H9 (cell line): ENCODE results near the gene B4GALNT2. TPM values are rescaled to one million over a fixed set of nuclear protein-coding genes. Genes with fewer than 3 reads are reported as not detected.

Experiments
- DNase-seq: peaks from one replicate; pipeline ENCODE4 v3.0.0-alpha.2; 2017
- H2AFZ ChIP-seq: one replicate; pipeline ENCODE4 v1.6.1; 2013; ENCODE audit warnings: mild to moderate bottlenecking, low read length, control low read depth, moderate library complexity
- H2AK5ac ChIP-seq: 2 replicates; pipeline ENCODE4 v1.6.1; 2013; ENCODE audit warnings: low read length, control low read depth, mixed read lengths; ENCODE audit not compliant: insufficient read length
- H2BK120ac ChIP-seq: one replicate; pipeline ENCODE4 v1.6.1; 2013; ENCODE audit warnings: low read depth, mild to moderate bottlenecking, low read length, control low read depth, inconsistent platforms; ENCODE audit not compliant: poor library complexity, severe bottlenecking
- H2BK12ac ChIP-seq: 2 replicates; pipeline ENCODE4 v1.6.1; 2013; ENCODE audit warnings: low read length, control low read depth, mixed read lengths, low read depth; ENCODE audit not compliant: insufficient read length
- H2BK15ac ChIP-seq: 2 replicates; pipeline ENCODE4 v1.6.1; 2013; ENCODE audit warnings: low read depth, low read length, control low read depth
- H2BK20ac ChIP-seq: one replicate; pipeline ENCODE4 v1.6.1; 2013; ENCODE audit warnings: low read depth, mild to moderate bottlenecking, low read length, control low read depth, inconsistent platforms; ENCODE audit not compliant: poor library complexity, severe bottlenecking
- H2BK5ac ChIP-seq: 2 replicates; pipeline ENCODE4 v1.6.1; 2013; ENCODE audit warnings: low read length, control low read depth, mixed read lengths; ENCODE audit not compliant: insufficient read length
- H3K14ac ChIP-seq: 2 replicates; pipeline ENCODE4 v1.6.1; 2013; ENCODE audit warnings: low read length, control low read depth; ENCODE audit not compliant: insufficient read depth
- H3K18ac ChIP-seq: 2 replicates; pipeline ENCODE4 v1.6.1; 2013; ENCODE audit warnings: low read depth, mild to moderate bottlenecking, mixed read lengths, low read length, control low read depth; ENCODE audit not compliant: insufficient read length
- H3K23ac ChIP-seq: 2 replicates; pipeline ENCODE4 v1.6.1; 2013; ENCODE audit warnings: low read length, control low read depth, mixed read lengths, low read depth; ENCODE audit not compliant: insufficient read length
- H3K23me2 ChIP-seq: 2 replicates; pipeline ENCODE4 v1.6.1; 2013; ENCODE audit warnings: low read depth, mild to moderate bottlenecking, mixed read lengths, low read length, control low read depth; ENCODE audit not compliant: insufficient read length, poor library complexity, severe bottlenecking
- H3K27ac ChIP-seq: 2 replicates; pipeline ENCODE4 v1.5.1; 2013; ENCODE audit warnings: low read length, control low read depth, mixed read lengths, low read depth; ENCODE audit not compliant: insufficient read length
- H3K27me3 ChIP-seq: 2 replicates; pipeline ENCODE4 v1.6.1; 2013; ENCODE audit warnings: low read length, control low read depth, inconsistent platforms; ENCODE audit not compliant: insufficient read depth
- H3K4ac ChIP-seq: 2 replicates; pipeline ENCODE4 v1.6.1; 2013; ENCODE audit warnings: low read depth, mild to moderate bottlenecking, control low read depth, inconsistent platforms, low read length, moderate library complexity
- H3K4me1 ChIP-seq: 2 replicates; pipeline ENCODE4 v1.6.1; 2013; ENCODE audit warnings: low read length, control low read depth, inconsistent platforms; ENCODE audit not compliant: insufficient read depth
- H3K4me2 ChIP-seq: 2 replicates; pipeline ENCODE4 v1.6.1; 2013; ENCODE audit warnings: low read length, control low read depth, mixed read lengths; ENCODE audit not compliant: insufficient read length, insufficient read depth
- H3K56ac ChIP-seq: 2 replicates; pipeline ENCODE4 v1.6.1; 2013; ENCODE audit warnings: low read depth, mild to moderate bottlenecking, mixed read lengths, low read length, control low read depth; ENCODE audit not compliant: insufficient read length
- H3K79me1 ChIP-seq: 2 replicates; pipeline ENCODE4 v1.6.1; 2013; ENCODE audit warnings: low read depth, mild to moderate bottlenecking, moderate library complexity, low read length, control low read depth, inconsistent platforms; ENCODE audit not compliant: insufficient read depth, poor library complexity, severe bottlenecking
- H3K79me2 ChIP-seq: 2 replicates; pipeline ENCODE4 v1.6.1; 2013; ENCODE audit warnings: low read length, control low read depth, inconsistent platforms; ENCODE audit not compliant: insufficient read depth
- H3K9ac ChIP-seq: 2 replicates; pipeline ENCODE4 v1.6.1; 2013; ENCODE audit warnings: low read length, control low read depth, mixed read lengths; ENCODE audit not compliant: insufficient read length; ENCODE audit errors: extremely low read depth
- H3K9me3 ChIP-seq: one replicate; pipeline ENCODE4 v1.6.1; 2013; ENCODE audit warnings: low read depth, low read length, inconsistent platforms; ENCODE audit not compliant: control insufficient read depth
- H3T11ph ChIP-seq: one replicate; pipeline ENCODE4 v1.6.1; 2013; ENCODE audit warnings: mild to moderate bottlenecking, low read length, control low read depth, inconsistent platforms
- H4K20me1 ChIP-seq: one replicate; pipeline ENCODE4 v1.6.1; 2013; ENCODE audit not compliant: control insufficient read depth, insufficient read length, insufficient read depth
- H4K5ac ChIP-seq: 2 replicates; pipeline ENCODE4 v1.6.1; 2013; ENCODE audit warnings: low read depth, mild to moderate bottlenecking, mixed read lengths, low read length, control low read depth; ENCODE audit not compliant: insufficient read length
- H4K8ac ChIP-seq: replicated peaks from 2 replicates; pipeline ENCODE4 v1.6.1; 2013; ENCODE audit warnings: low read length, control low read depth, mixed read lengths, low read depth; ENCODE audit not compliant: insufficient read length
- H4K91ac ChIP-seq: 2 replicates; pipeline ENCODE4 v1.6.1; 2013; ENCODE audit warnings: low read depth, mild to moderate bottlenecking, moderate library complexity, mixed read lengths, low read length, control low read depth; ENCODE audit not compliant: insufficient read length
- H3K27ac Mint-ChIP-seq, 3 experiments: 2 replicates in 2 of 3; 3 replicates in 1 of 3; pipeline ENCODE4 v1.8.0; 2020 to 2021; ENCODE audit warnings: mixed read lengths in 3 of 3, mild to moderate bottlenecking in 1 of 3, moderate library complexity in 1 of 3
- H3K27me3 Mint-ChIP-seq: 2 replicates; pipeline ENCODE4 v1.8.0; 2021; ENCODE audit warnings: low read depth, mild to moderate bottlenecking, moderate library complexity, mixed read lengths
- H3K36me3 Mint-ChIP-seq, 3 experiments: 2 replicates in 2 of 3; 3 replicates in 1 of 3; pipeline ENCODE4 v1.8.0; 2020 to 2021; ENCODE audit warnings: low read depth in 3 of 3, mixed read lengths in 3 of 3; ENCODE audit not compliant: insufficient read depth in 1 of 3
- H3K4me1 Mint-ChIP-seq, 2 experiments: 2 replicates each; pipeline ENCODE4 v1.8.0; 2020; ENCODE audit warnings: mixed read lengths in 2 of 2
- H3K4me3 Mint-ChIP-seq, 2 experiments: 2 replicates in 1 of 2; 3 replicates in 1 of 2; pipeline ENCODE4 v1.8.0; 2020 to 2021; ENCODE audit warnings: mild to moderate bottlenecking in 2 of 2, mixed read lengths in 2 of 2, moderate library complexity in 1 of 2
- H3K9me3 Mint-ChIP-seq, 2 experiments: 2 replicates in 1 of 2; 3 replicates in 1 of 2; pipeline ENCODE4 v1.8.0; 2020; ENCODE audit warnings: mild to moderate bottlenecking in 2 of 2, mixed read lengths in 2 of 2, moderate library complexity in 1 of 2
- WGBS: extraction: QIAGEN DNeasy Blood & Tissue Kit; methylation state at CpG from one replicate; pipeline ENCODE4 v1.1.7; 2013; ENCODE audit warnings: missing lambda C conversion rate, low lambda C conversion rate, mixed read lengths; ENCODE audit not compliant: insufficient read length; ENCODE audit errors: extremely low coverage; 5-methylcytosine and 5-hydroxymethylcytosine counted together
- total RNA-seq: library from RNA; stranded (reverse); gene quantifications from 2 replicates; pipeline ENCODE4 v1.2.1, GENCODE V29; 2021
- TF ChIP-seq, protein P1 (sequence below): fragments of 200-600 bp; sonication (generic); conservative IDR thresholded peaks from 3 replicates; pipeline ENCODE4 v1.8.0; 2021; ENCODE audit warnings: antibody characterized with exemption, mild to moderate bottlenecking

Gene B4GALNT2
- total RNA-seq, 1 experiment from 2014 or later, result not detected

- H3T11ph ChIP-seq, result no peak overlapping the region
- no peaks in the 10 kb centered on the region for H3K23me2 ChIP-seq
- H3K9me3 ChIP-seq, result no peaks in the 10 kb centered on the region
- no peak overlapping the region for H2BK120ac ChIP-seq
- Mint-ChIP-seq H3K4me3 (no peak overlapping the region), H3K9me3 (no peaks in the 10 kb centered on the region), H3K27me3 (peaks cover 12% of the 10 kb centered on the region), H3K27ac (no peak overlapping the region), H3K4me1 (peaks cover 22 to 27% of the 10 kb centered on the region in 2 experiments), H3K36me3 (no peaks in the 10 kb centered on the region; a peak in 1 of 7 replicates)
- WGBS, result no CpG with 5 or more reads among the region's 13 CpGs
- no peak overlapping the region for H2BK20ac ChIP-seq
- no peaks in the 10 kb centered on the region for H3K27me3 ChIP-seq
- TF ChIP-seq, protein P1, sequence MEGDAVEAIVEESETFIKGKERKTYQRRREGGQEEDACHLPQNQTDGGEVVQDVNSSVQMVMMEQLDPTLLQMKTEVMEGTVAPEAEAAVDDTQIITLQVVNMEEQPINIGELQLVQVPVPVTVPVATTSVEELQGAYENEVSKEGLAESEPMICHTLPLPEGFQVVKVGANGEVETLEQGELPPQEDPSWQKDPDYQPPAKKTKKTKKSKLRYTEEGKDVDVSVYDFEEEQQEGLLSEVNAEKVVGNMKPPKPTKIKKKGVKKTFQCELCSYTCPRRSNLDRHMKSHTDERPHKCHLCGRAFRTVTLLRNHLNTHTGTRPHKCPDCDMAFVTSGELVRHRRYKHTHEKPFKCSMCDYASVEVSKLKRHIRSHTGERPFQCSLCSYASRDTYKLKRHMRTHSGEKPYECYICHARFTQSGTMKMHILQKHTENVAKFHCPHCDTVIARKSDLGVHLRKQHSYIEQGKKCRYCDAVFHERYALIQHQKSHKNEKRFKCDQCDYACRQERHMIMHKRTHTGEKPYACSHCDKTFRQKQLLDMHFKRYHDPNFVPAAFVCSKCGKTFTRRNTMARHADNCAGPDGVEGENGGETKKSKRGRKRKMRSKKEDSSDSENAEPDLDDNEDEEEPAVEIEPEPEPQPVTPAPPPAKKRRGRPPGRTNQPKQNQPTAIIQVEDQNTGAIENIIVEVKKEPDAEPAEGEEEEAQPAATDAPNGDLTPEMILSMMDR, result no peak
- H3K79me1 ChIP-seq, result no peaks in the 10 kb centered on the region
- no peak overlapping the region for H2BK12ac ChIP-seq
- no peak overlapping the region for H2AFZ ChIP-seq
- no peak overlapping the region for H4K8ac ChIP-seq
- H3K27ac ChIP-seq, result no peak overlapping the region
- H4K91ac ChIP-seq, result no peak overlapping the region
- no peak overlapping the region for H3K4me2 ChIP-seq
- H3K56ac ChIP-seq, result no peak overlapping the region
- DNase-seq, result no peak
- H4K5ac ChIP-seq, result no peak overlapping the region
- H2AK5ac ChIP-seq, result no peak overlapping the region
- H3K79me2 ChIP-seq, result no peaks in the 10 kb centered on the region
- H3K23ac ChIP-seq, result no peak overlapping the region
- no peak overlapping the region for H3K9ac ChIP-seq
- no peak overlapping the region for H3K14ac ChIP-seq
- no peak overlapping the region for H3K18ac ChIP-seq
- no peaks in the 10 kb centered on the region for H4K20me1 ChIP-seq
- H3K4ac ChIP-seq, result no peak overlapping the region
- 0 out of 2 replicates have a peak, but pooled peaks cover 2% of the 10 kb centered on the region for H3K4me1 ChIP-seq
- H2BK5ac ChIP-seq, result no peak overlapping the region
- no peak overlapping the region for H2BK15ac ChIP-seq
Observed at GRCh38 chr17:49216482-49216881, 83.9 kb downstream of the B4GALNT2 start.
